Measurements from ENCODE around the gene HOXA13. TPM values are rescaled to one million over a fixed set of nuclear protein-coding genes. Genes with fewer than 3 reads are reported as not detected.
A peak's percentile ranks its signal among the peaks of the same experiment; 100 is the strongest.

Gene HOXA13
- total RNA-seq, 3 donors from 2014 or later (not counting 1 experiment from before 2014, with no cell fraction given), result not detected

GRCh38 chr7:27185013-27185853 lies 14.7 kb downstream of the HOXA13 start, which contains the start of gene HOXA11:
Gene HOXA11 (minus strand): TSS chr7:27185232. CDS start chr7:27185144, 88 bp downstream.
- intact Hi-C loops (cut with micrococcal nuclease), result loop anchor here (2.0 to 5.0 kb wide), 2 partner anchors 20 to 33 kb away; partner anchors contain the start of genes HOXA3 and HOXA9

GRCh38 chr7:27184337-27185012 lies 15.4 kb downstream of the HOXA13 start:
- H3K4me3 ChIP-seq (ENCODE audit: low read length), result peak overlapping the region; percentile 30
- H3K27ac ChIP-seq (ENCODE audit: low read length), result no peak overlapping the region
- H3K36me3 Mint-ChIP-seq, result peaks cover 6% of the 10 kb centered on the region
- H3K36me3 ChIP-seq (ENCODE audit: control insufficient read depth, insufficient read depth, low read length), result no peaks in the 10 kb centered on the region
- peak overlapping the region; percentile 81 for H3K4me3 Mint-ChIP-seq
- H3K27me3 Mint-ChIP-seq (ENCODE audit: low read depth in 2 of 2), result peaks cover 73 to 80% of the 10 kb centered on the region in 2 donors
- peak; percentile 46 to 57 (median 46) for ATAC-seq
- peak overlapping the region; percentile 31 to 58 for H3K27ac Mint-ChIP-seq
- intact Hi-C loops (cut with micrococcal nuclease), result loop anchor here (2.0 to 5.0 kb wide), 2 partner anchors 20 to 32 kb away; partner anchors contain the start of genes HOXA3 and HOXA9
- H3K9me3 ChIP-seq (ENCODE audit: control insufficient read depth, insufficient read depth, low read length), result no peaks in the 10 kb centered on the region
- no peaks in the 10 kb centered on the region for H3K9me3 Mint-ChIP-seq
- H3K4me1 ChIP-seq (ENCODE audit: control insufficient read depth, insufficient read depth, low read length), result peaks cover 61% of the 10 kb centered on the region
- no peak for TF ChIP-seq CTCF (IDR thresholded peaks at IDR 0.05)
- WGBS (ENCODE audit: insufficient coverage), result 2% methylated on average over 72 of the region's 72 CpGs
- peak; percentile 29 to 55 for DNase-seq
- H3K4me1 Mint-ChIP-seq, result peaks cover 44 to 55% of the 10 kb centered on the region in 2 donors
- peaks cover 89% of the 10 kb centered on the region for H3K27me3 ChIP-seq (ENCODE audit: control insufficient read depth, insufficient read depth, low read length)

More at GRCh38 chr7:27185013-27185853, 14.7 kb downstream of the HOXA13 start, which contains the start of gene HOXA11:
- Histone ChIP-seq H3K27ac (ENCODE audit: low read length) (no peak within 1 kb of the TSS), H3K4me3 (ENCODE audit: low read length) (peak within 1 kb of the TSS; percentile 30), H3K27me3 (ENCODE audit: control insufficient read depth, insufficient read depth, low read length) (peaks cover 90% of the 10 kb centered on the region), H3K36me3 (ENCODE audit: control insufficient read depth, insufficient read depth, low read length) (no peaks in the 10 kb centered on the region), H3K9me3 (ENCODE audit: control insufficient read depth, insufficient read depth, low read length) (no peaks in the 10 kb centered on the region), H3K4me1 (ENCODE audit: control insufficient read depth, insufficient read depth, low read length) (peaks cover 56% of the 10 kb centered on the region)
- no peaks in the 10 kb centered on the region for H3K36me3 Mint-ChIP-seq
- peaks cover 74 to 82% of the 10 kb centered on the region in 2 donors for H3K27me3 Mint-ChIP-seq (ENCODE audit: low read depth in 2 of 2)
- H3K4me3 Mint-ChIP-seq, result peak within 1 kb of the TSS; percentile 81
- TF ChIP-seq CTCF (IDR thresholded peaks at IDR 0.05), result no peak
- peak within 1 kb of the TSS; percentile 31 to 58 for H3K27ac Mint-ChIP-seq
- DNase-seq, result peak; percentile 16 to 53
- peak in 2 of 3 donors; percentile 16 to 24 for ATAC-seq
- 6% methylated on average over 43 of the region's 43 CpGs for WGBS (ENCODE audit: insufficient coverage)
- H3K4me1 Mint-ChIP-seq, result peaks cover 44 to 58% of the 10 kb centered on the region in 2 donors
- no peaks in the 10 kb centered on the region for H3K9me3 Mint-ChIP-seq

GRCh38 chr7:27183682-27184336 lies 16.1 kb downstream of the HOXA13 start:
- peaks cover 7% of the 10 kb centered on the region for H3K36me3 Mint-ChIP-seq
- ATAC-seq, result no peak

More at GRCh38 chr7:27183682-27184336, 16.1 kb downstream of the HOXA13 start:
- peaks cover 88% of the 10 kb centered on the region for H3K27me3 ChIP-seq (ENCODE audit: control insufficient read depth, insufficient read depth, low read length)
- TF ChIP-seq CTCF (IDR thresholded peaks at IDR 0.05), result no peak
- H3K36me3 ChIP-seq (ENCODE audit: control insufficient read depth, insufficient read depth, low read length), result no peaks in the 10 kb centered on the region
- DNase-seq, result peak; percentile 14 to 33
- H3K27ac ChIP-seq (ENCODE audit: low read length), result no peak overlapping the region
- H3K4me3 ChIP-seq (ENCODE audit: low read length), result peak overlapping the region; percentile 30
- Mint-ChIP-seq H3K27ac (no peak overlapping the region), H3K4me1 (peaks cover 39 to 51% of the 10 kb centered on the region in 2 donors), H3K27me3 (ENCODE audit: low read depth in 2 of 2) (peaks cover 68 to 80% of the 10 kb centered on the region in 2 donors), H3K4me3 (peak overlapping the region; percentile 81), H3K9me3 (no peaks in the 10 kb centered on the region)
- WGBS (ENCODE audit: insufficient coverage), result 3% methylated on average over 28 of the region's 30 CpGs
- peaks cover 57% of the 10 kb centered on the region for H3K4me1 ChIP-seq (ENCODE audit: control insufficient read depth, insufficient read depth, low read length)
- H3K9me3 ChIP-seq (ENCODE audit: control insufficient read depth, insufficient read depth, low read length), result no peaks in the 10 kb centered on the region
- intact Hi-C loops (cut with micrococcal nuclease), result loop anchor here (2.0 kb wide), 1 partner anchor 19 kb away; the partner anchor contains the start of gene HOXA9

All from natural killer cell (primary cell).